HG02798 (cell line): Measurements from ENCODE around the gene LGALS14.
"Not testable (repeated sequence)": the region's sequence is repeated elsewhere in the genome, so short reads cannot be mapped to it uniquely, and the experiment has no call there.

Experiments used
- ATAC-seq: cut with Tn5 transposase; IDR thresholded peaks from one replicate; pipeline ENCODE4 v1.9.1; 2021; ENCODE audit warnings: mild to moderate bottlenecking; ENCODE audit not compliant: unreplicated experiment, poor library complexity

The LGALS14 gene

DNA sequence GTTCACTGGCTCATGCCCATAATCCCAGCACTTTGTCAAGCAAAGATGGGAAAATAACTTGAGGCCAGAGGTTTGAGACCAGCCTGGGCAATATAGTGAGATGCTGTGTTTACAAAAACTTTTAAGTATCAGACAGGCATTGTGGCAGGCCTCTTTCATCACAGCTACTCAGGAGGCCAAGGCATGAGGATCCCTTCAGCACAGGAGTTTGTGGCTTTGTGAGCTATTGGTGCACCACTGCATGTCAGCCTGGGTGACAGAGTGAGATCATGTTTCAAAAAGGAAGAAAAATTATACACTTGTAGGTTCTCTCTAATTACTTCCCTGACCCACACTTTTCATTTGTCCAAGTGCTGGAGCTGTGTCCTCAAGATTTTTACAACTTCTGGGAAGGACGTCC, 11.5 kb upstream of the LGALS14 start:
- no peak for ATAC-seq

DNA sequence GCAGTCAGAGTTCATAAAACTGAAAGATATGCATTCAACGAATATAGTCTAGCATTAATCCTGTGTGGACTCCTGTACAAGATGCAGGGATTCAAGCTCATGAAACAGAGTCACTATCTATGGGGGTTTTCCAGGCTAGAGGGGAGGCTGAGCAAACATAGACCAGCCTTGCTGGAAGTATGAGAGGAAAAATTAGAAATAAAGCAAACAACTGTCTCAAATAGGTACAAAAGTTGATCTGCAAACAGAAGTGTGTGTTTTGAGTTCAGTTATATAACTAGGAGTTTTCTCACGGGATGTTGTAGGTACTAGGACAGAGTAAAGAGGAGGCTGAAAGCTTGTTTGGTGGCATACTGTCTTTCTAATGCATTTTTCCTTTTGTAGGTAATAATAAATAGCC, 8.5 kb upstream of the LGALS14 start:
- no peak for ATAC-seq

DNA sequence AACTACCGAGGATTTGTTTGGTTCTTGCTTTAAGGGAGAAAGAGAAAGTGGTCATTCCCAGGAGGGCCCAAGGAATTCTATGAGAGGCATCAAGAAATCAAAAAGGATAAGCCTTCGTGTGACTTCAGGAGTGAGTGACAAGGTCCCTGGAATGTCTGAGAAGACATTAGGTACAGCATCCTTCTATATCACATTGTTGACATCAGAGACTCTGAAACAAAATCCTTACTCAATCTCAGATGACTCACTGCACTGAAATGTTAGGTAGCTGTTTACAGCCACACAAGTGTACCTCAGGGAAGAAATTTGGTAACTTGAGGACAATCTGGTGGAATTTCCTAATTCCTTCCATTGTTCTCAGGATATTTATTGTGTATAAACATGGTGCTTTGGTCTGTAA, 7.9 kb upstream of the LGALS14 start:
- no peak for ATAC-seq

DNA sequence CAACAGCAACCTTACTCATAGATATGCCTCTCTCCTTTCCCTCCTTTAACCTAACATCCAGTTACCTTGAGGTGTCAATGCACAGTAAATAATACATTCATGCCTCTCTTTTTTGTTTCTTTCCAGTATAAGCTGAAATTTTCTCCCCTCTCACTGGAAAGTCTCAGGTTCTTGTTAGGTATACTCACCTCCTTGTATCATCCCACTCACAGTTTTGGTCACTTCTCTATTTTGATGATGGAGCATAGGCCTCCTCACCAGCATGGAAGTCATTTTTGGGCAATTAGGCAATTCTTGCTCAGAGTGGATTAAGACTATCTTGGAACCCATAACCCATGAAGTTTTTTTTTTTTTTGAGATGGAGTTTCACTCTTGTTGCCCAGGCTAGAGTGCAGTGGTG, 5.7 kb upstream of the LGALS14 start:
- no peak for ATAC-seq

DNA sequence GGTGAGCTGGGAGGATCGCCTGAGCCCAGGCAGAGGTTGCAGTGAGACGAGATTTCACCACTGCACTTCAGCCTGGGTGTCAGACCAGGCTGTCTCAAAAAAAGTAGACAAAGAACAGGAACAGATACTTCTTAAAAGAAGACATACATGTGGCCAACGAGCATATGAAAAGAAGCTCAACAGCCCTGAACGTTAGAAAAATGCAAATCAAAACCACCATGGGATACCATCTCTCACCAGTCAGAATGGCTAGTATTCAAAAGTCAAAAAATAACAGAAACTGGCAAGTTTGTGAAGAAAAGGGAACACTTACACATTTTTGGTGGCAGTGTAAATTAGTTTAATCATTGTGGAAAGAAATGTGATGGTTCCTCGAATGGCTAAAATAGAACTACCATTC, 3.0 kb upstream of the LGALS14 start:
- peak; percentile 70 for ATAC-seq

DNA sequence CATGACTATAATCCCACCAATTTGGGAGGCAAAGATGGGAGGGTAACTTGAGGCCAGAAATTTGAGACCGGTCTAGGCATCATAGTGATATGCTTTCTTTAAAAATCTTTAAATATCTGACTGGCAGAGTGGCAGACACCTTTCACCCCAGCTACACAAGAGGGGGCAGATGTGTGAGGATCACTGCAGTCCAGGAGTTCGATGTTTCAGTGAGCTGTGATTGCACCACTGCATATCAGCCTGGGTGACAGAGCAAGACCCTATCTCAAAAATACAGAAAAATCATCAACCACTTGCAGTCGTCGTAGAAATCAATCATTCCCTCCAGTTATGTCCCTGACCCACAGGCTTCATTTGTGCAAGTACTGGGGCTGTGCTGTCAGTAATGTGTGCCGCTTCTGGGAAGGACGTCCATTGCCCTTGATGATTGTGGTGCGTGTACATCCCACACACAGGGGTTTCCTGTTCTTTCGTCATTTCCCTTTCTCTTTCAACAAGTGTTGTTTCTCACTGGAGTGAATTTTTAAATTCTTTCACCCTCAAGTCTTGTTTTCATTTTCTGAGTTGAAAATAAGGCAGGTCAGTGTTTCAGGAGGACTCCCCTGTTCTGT, 1.4 kb downstream of the LGALS14 start:
- no peak for ATAC-seq

DNA sequence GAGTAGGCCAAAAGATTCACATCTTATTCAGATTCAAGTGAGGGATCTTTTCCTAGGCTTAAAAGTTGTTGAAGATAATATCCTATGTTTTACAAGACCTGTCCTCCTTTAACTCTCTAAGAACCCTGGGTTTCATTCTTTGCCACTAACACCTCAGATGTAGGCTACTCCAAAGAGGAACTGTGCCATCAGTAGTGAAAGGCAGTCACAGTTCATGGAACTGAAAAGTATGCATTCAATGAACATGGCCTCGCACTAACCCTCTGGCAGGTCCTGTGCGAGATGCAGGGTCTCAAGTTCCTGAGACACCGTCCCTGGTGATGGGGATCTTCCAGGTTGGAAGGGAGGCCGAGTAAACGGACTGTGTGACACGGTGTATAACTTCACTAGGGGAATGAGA, 4.3 kb downstream of the LGALS14 start:
- no peak for ATAC-seq

DNA sequence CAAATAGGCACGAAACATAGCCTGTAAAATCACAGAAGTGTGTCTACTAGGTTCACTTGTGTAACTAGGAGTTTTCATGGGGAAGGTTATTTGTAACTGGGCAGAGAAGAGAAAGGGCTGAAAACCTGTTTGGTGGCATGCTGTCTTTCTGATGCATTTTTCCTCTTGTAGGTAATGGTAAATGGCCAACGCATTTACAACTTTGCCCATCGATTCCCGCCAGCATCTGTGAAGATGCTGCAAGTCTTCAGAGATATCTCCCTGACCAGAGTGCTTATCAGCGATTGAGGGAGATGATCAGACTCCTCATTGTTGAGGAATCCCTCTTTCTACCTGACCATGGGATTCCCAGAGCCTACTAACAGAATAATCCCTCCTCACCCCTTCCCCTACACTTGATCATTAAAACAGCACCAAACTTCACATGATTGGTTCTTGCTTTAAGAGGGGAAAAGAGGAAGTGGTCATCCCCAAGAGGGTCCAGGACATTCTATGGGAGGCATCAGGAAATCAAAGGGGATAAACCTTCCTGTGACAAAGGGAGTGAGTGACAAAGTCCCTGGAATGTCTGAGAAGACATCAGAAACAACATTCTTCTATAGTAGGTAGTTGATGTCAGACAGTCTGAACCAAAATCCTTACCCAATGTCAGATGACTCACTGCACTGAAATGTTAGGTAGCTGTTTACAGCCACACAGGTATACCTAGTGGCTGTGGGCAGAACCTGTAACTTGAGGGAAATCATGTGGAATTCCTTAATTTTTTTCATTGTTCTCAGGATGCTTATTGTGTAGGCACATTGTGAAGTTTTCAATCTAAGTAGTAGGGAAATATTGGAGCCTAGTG, 5.0 kb downstream of the LGALS14 start:
- no peak for ATAC-seq

DNA sequence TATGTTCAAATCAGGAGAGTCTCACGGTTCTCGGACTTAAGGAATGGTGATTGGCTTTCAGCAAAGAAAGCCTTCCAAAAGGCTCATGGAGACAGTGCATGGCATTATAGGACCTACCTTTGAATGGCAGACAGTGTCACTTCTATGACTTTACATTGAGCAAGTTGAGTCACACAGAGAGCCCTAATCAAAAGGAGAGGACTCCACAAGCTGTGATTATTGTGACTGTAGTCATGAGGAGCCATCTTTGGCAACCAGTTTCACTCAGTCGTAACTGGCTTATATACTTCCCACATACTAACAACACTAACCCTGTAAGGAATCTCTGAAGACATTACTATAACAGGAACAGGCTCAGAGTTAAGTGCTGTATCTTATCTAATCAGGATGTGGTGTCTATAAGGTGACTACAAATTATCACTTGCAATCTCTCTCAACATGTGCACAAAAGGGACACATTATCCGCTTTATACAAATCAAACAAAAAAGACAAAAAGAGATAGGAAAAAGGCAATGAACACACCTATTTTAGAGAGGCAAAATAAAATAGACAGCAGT, 6.1 kb downstream of the LGALS14 start:
- ATAC-seq: no peak

DNA sequence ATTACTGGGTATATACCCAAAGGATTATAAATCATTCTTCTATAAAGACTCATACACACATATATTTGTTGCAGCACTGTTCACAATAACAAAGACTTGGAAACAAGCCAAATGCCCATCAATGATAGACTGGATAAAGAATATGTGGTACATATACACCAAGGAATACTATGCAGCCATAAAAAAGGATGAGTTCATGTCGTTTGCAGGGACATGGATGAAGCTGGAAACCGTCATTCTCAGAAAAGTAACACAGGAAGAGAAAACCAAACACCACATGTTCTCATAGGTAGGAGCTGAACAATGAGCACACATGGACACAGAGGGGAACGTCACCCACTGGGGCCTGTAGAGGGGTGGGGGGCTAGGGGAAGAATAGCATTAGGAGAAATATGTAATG, 15.9 kb downstream of the LGALS14 start:
- not testable (repeated sequence) for ATAC-seq

DNA sequence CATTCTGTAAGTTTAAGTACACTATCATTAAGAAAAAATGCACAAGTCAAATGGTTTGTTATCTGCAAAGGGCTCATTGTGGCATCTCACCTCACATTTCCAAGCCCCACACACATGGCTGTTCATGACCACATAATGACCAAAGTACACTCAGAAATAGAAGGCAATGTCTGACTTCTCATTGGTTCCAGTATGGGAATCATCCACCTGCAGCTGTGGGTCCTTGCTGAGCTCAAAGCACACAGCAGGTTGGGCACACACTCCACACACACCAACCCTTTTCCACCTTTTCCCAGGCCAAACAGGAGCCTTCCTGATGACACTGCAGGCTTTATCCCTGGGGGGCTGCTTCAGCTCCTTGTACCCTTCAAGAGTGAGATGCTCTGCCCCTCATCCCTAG, 21.7 kb downstream of the LGALS14 start:
- no peak for ATAC-seq

DNA sequence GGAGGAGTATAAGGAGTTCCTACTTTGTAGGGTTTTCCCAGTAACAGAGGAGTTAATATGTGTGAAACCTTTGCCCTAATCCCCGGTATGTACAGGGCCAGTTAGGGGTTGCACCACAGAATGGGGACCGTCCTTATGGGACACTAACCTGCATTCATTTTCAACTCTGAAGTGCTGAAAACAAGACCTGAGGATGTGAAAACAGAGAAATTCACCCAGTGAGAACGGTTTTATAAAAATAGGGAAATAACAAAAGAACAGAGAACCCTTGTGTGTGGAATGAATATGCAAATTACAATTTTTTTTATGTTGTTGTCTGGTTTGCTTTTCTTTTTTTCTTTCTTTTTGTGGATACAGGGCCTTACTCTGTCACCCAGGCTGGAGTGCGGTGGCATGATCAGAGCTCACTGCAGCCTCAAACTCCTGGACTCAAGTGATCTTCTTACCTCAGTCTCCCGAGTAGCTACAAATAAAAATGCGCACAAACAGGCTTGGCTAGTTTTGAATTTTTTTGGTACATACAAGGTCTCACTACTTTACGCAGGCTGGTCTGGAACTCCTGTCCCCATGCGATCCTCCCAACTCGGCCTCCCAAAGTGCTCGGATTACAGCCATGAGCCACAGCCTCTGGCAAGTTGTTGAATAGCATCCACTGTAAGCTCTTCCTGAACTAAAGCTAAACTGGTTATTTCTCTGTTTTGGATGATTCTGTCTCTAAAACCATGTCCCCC, 23.0 kb downstream of the LGALS14 start:
- ATAC-seq: no peak

DNA sequence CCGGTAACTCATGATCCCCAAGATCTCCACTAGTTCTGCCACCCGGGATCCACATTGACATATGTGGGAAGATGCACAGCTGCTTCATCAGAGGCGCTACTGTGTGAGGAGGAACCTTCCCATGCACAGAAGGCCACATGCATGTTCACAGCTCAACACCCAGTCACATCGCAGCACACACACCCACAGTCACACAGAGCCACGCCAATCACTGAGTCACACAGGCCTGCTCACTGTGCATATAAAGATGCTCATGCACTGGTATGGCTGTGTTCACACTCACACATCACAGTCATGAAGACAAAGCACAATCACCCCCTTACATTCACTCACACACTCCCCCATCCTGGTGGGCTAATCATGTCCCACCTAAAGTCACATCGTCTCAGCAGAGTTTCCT, 23.8 kb downstream of the LGALS14 start:
- no peak for ATAC-seq

DNA sequence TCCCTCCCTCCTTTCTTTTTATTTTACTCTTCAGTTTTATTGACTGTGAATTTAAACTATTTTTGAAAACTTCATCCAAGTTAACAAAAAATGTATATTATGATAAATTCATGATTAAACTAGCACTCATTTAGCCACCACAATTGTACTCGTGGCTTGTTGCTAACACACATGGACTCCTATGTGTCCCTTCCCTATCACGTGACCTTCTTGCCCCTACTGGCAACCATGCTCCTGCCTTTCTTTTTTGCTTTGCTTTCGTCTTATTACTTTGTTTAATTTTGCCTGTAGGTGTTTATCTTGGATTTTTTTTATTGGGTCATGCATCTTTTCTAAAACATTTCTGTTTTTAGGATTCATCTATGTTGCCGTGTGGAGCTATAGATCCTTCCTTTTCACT, 25.3 kb downstream of the LGALS14 start:
- ATAC-seq: no peak

DNA sequence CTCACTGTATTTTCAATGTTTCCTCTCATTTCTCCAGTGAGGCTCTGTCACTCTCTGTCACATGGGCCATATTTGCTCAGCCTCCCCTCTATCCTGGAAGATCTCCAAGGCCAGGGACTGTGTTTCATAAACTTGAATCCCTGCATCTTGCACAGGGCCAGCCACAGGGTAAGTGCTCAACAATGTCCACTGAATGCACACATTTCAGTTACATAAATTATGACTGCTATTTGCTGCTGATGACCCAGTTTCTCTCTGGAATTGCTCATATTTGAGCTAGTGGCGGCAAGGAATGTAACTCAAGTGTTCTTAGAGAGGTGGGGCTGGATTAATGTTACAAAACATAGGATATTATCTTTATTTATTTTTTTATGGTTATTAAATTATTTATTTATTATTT, 27.4 kb downstream of the LGALS14 start:
- ATAC-seq: no peak

DNA sequence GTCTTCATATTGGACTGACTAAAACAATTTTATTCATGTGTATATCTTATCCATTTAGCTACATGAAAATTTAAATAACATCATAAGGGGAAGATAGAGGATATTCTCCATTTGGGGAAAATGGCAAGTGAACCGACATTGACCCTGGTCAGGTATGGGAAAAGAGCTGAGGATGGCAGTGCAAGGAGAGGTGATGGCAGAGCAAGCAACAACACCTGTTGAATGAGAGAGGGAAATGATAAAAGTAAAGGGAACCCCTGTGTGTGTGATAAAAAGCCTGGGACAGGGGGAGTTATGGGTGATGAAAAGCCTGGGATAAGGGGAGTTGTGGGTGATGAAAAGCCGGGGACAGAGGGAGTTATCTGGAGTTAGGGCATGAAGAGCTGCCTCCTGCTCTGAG, 29.6 kb downstream of the LGALS14 start:
- no peak for ATAC-seq

DNA sequence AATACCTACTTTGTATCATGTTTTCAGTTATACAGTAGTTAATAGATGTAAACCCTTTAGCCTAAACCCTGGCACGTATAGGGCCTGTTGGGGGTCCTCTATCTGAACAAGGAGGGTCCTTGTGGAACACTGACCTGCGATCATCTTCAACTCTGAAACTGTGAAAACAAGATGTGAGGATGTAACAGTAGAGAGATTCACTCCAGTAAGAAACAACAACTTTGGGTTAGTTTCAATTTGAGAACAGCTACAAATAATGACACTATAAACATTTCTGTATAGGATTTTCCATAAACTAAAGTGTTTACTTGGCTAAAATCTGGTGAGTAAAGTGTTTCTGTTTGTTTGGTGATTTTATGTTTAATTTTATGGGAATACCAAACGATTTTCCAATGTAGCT, 31.4 kb downstream of the LGALS14 start:
- ATAC-seq: no peak

DNA sequence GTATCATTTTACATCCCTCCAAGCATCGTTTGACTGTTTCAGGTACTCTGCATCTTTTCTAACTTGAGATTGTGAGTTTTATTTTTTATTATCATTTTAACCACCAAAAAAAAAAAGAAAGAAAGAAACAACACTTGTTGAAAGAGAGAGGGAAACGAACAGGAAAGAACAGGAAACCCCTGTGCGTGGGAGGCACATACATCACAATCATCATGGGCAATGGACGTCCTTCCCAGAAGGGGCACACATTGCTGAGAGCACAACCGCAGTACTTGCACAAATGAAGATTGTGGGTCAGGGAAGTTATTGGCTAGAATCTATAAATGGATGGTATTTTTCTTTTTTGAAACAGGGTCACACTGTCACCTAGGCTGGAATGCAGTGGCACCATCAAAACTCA, 31.8 kb downstream of the LGALS14 start:
- no peak for ATAC-seq

DNA sequence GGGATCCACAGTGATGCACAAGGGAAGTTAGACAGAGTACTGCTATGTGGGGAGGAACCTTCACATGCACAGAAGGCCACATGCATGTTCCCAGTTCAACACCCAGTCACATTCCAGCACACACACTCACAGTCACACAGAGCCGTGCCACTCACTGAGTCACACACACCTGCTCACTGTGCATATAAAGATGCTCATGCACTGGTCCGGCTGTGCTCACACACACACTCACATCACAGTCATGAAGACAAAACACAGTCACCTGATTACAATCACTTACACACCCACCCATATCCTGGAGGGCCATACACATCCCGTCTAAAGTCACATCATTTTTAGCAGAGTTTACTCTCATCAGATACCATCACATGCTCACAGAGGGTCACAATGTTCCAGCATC, 33.1 kb downstream of the LGALS14 start:
- no peak for ATAC-seq

DNA sequence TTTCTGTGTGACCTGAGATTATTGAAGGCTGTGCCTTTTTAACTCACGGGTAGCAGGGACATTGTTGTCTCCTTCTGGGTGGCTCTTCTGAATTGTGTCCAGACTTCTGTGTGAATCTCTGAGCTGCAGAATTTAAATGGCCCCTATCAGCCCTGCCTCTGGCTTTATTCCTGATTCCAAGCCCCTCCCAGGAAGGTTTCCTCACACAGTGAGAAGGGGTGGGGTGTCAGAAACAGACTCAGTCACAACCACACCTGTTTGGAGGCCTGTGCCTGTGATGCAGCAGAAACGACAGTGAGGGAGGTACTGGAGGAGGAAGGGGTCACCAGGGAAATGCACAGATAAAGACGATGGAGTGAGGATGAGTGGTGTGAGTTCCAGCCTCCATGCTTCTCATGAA, 33.6 kb downstream of the LGALS14 start, which contains the start of gene CLC:
Gene CLC, minus strand, starts transcription at position 139 of the 400 bp plus-strand sequence. Its CDS starts 77 bp downstream, at position 62.
- ATAC-seq: no peak

DNA sequence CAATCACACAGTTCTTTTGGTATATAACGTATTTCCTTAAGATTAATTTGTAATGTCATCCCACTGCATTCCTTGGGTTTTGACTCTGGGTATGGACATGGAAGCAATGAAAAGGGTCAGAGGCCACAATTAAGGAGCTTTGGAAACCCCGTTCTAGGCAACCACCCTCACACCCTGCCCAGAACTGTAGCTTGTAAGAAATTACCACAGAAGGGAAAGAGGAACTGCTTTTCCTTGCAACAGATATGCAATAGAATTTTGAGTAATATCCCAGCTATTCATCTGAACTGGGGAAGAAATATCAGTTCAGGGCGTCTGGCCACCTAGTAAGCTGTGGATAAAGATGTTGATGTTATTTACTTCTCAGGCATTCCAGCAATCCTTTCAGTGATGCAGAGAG, 34.5 kb downstream of the LGALS14 start:
- ATAC-seq: no peak
